ENCODE results near the gene FOXL2. TPM values are rescaled to one million over a fixed set of nuclear protein-coding genes. Genes with fewer than 3 reads are reported as not detected.

The FOXL2 gene
- total RNA-seq, 1 experiment from 2014 or later, result 12.7 TPM

- H3K27me3 ChIP-seq (ENCODE audit: control insufficient read depth, insufficient read depth, low read length), result no peaks in the 10 kb centered on the region
- H3K27ac ChIP-seq (ENCODE audit: low read length), result no peak overlapping the region
- no peak for DNase-seq (ENCODE audit: low read depth, low spot score)
- H3K4me1 ChIP-seq (ENCODE audit: control insufficient read depth, insufficient read depth, low read length), result peaks cover 7% of the 10 kb centered on the region; the same call in 1 of the 2 replicates
- H3K9me3 ChIP-seq (ENCODE audit: control insufficient read depth, insufficient read depth, low read depth, low read length), result no peaks in the 10 kb centered on the region
- no peak for ATAC-seq
- intact Hi-C loops (cut with micrococcal nuclease; ENCODE audit: unreplicated experiment) (no loop called here), in situ Hi-C loops (cut with HindIII; ENCODE audit: low pct_unique_long_range_greater_than_20kb, low sequenced_read_pairs) (no loop called here)
- TF ChIP-seq TCF7L2 (IDR thresholded peaks at IDR 0.05; ENCODE audit: low read depth, low read length) (no peak), POLR2AphosphoS5 (IDR thresholded peaks at IDR 0.05; ENCODE audit: low read depth, low read length) (no peak), REST (IDR thresholded peaks at IDR 0.05; ENCODE audit: insufficient read depth in 1 of 2, low read depth in 2 of 2, low read length in 1 of 2) (no peak), SIN3A (IDR thresholded peaks at IDR 0.05; ENCODE audit: borderline replicate concordance, insufficient read depth, low read depth, low read length) (no peak), CTCF (IDR thresholded peaks at IDR 0.05) (no peak)
- ChIA-PET POLR2A (no interaction called here), CTCF (no interaction called here)
- no peaks in the 10 kb centered on the region for H3K36me3 ChIP-seq (ENCODE audit: control insufficient read depth, insufficient read depth, low read length)
- no TSS peak for BruUV-seq (replicated peaks)
- H3K4me3 ChIP-seq (ENCODE audit: low read depth in 2 of 2, low read length in 2 of 2), result no peak overlapping the region
These were observed 38.1 kb downstream of the FOXL2 start for GRCh38 chr3:138908846-138909245.

GRCh38 chr3:138907539-138907938, 39.4 kb downstream of the FOXL2 start:
- H3K36me3 ChIP-seq (ENCODE audit: control insufficient read depth, insufficient read depth, low read length), result no peaks in the 10 kb centered on the region
- H3K9me3 ChIP-seq (ENCODE audit: control insufficient read depth, insufficient read depth, low read depth, low read length), result no peaks in the 10 kb centered on the region
- in situ Hi-C loops (cut with HindIII; ENCODE audit: low pct_unique_long_range_greater_than_20kb, low sequenced_read_pairs) (no loop called here), intact Hi-C loops (cut with micrococcal nuclease; ENCODE audit: unreplicated experiment) (no loop called here)
- H3K4me3 ChIP-seq (ENCODE audit: low read depth in 2 of 2, low read length in 2 of 2), result no peak overlapping the region
- POLR2A ChIA-PET, result no interaction called here
- TF ChIP-seq REST (IDR thresholded peaks at IDR 0.05; ENCODE audit: insufficient read depth in 1 of 2, low read depth in 2 of 2, low read length in 1 of 2), result no peak
- no peak for TF ChIP-seq POLR2AphosphoS5 (IDR thresholded peaks at IDR 0.05; ENCODE audit: low read depth, low read length)
- TF ChIP-seq TCF7L2 (IDR thresholded peaks at IDR 0.05; ENCODE audit: low read depth, low read length), result no peak
- no peak for TF ChIP-seq SIN3A (IDR thresholded peaks at IDR 0.05; ENCODE audit: borderline replicate concordance, insufficient read depth, low read depth, low read length)
- TF ChIP-seq CTCF (IDR thresholded peaks at IDR 0.05), result no peak
- no peak overlapping the region for H3K27ac ChIP-seq (ENCODE audit: low read length)
- DNase-seq (ENCODE audit: low read depth, low spot score), result no peak
- BruUV-seq (replicated peaks), result no TSS peak
- no peaks in the 10 kb centered on the region for H3K27me3 ChIP-seq (ENCODE audit: control insufficient read depth, insufficient read depth, low read length)
- no peak for ATAC-seq
- H3K4me1 ChIP-seq (ENCODE audit: control insufficient read depth, insufficient read depth, low read length), result peaks cover 4% of the 10 kb centered on the region; the same call in 1 of the 2 replicates
- CTCF ChIA-PET, result no interaction called here

Data from Panc1 (cell line).